GM18868 (cell line): ENCODE data around the gene INTS14.

Source experiments
- ATAC-seq: cut with Tn5 transposase; IDR thresholded peaks from one replicate; pipeline ENCODE4 v1.9.1; 2021; ENCODE audit warnings: mild to moderate bottlenecking, moderate library complexity; ENCODE audit not compliant: unreplicated experiment

Gene INTS14

GRCh38 chr15:65533057-65533756 is 77.7 kb downstream of the INTS14 start:
- ATAC-seq: no peak

GRCh38 chr15:65532738-65533051 is 78.2 kb downstream of the INTS14 start:
- ATAC-seq: no peak

- peak; percentile 81 for ATAC-seq
Observed at GRCh38 chr15:65530318-65531111, 80.4 kb downstream of the INTS14 start, which contains the start of gene HACD3. HACD3 (plus strand) TSS chr15:65530463; CDS start chr15:65530632, 169 bp downstream.

GRCh38 chr15:65529762-65530317 is 81.1 kb downstream of the INTS14 start:
- ATAC-seq: no peak
